ENCODE results near the gene KATNAL2.

KATNAL2 gene

GRCh38 chr18:47110492-47111274, 193.3 kb downstream of the KATNAL2 start:
- in situ Hi-C loops (cut with MboI; ENCODE audit: low sequenced_read_pairs) = no loop called here

DNA sequence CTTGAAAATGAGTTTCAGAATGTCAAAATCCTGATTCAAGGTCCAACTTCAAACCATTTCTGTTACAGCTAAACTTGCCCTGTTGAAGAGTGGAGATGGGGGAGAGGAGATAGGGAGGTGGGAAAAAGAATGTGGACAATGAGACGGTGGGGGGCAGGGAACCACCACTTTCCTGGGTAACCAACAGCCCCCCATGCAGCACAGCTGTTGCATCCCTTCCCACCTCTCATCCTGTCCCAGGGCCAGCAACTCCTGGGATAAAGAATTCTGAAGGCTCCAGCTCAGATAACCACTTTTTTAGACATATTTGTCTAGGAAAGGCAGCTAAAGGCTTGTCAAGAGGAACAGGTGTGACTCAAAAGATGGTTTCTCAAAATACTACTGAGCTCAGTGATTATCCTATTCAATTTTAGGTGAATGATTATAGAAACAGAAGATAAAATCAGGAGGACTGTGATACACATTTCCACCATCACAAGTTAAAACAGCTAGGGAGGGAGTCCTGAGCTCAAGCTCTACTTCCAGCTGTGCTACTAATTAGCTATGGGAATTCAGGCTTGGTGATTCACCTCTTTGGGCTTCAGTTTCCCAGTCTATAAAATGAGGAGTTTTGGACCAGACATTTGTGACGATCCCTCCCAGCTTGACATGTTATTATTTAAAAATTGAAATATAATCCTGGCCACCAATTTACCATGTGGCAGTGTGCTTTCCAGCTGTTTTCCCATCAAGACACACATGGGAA, 196.6 kb downstream of the KATNAL2 start:
- in situ Hi-C loops (cut with MboI; ENCODE audit: low sequenced_read_pairs) = no loop called here

DNA sequence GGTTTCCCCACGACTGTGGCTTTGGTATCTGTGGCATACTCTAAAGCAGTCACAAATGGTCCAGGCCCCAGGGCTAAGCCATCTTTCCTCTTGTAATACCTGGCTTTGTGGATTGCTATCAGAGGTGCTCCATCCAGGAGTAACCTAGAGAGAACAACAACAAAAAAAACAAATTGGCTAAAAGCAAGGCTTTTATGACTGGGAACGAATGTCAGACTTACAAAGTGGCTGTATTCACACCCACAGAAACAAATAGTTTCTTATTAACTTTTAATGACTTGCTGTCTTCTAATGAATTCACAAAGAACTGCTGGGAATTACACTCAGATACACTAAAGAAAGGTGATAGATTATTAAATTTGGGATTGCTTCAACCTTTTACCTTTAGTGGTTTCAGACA, 197.8 kb downstream of the KATNAL2 start:
- in situ Hi-C loops (cut with MboI; ENCODE audit: low sequenced_read_pairs) = no loop called here

- in situ Hi-C loops (cut with MboI; ENCODE audit: low sequenced_read_pairs) = no loop called here
Observed at GRCh38 chr18:47118981-47119380, 201.6 kb downstream of the KATNAL2 start.

GRCh38 chr18:47120428-47120827, 203.0 kb downstream of the KATNAL2 start:
- in situ Hi-C loops (cut with MboI; ENCODE audit: low sequenced_read_pairs) = no loop called here

DNA sequence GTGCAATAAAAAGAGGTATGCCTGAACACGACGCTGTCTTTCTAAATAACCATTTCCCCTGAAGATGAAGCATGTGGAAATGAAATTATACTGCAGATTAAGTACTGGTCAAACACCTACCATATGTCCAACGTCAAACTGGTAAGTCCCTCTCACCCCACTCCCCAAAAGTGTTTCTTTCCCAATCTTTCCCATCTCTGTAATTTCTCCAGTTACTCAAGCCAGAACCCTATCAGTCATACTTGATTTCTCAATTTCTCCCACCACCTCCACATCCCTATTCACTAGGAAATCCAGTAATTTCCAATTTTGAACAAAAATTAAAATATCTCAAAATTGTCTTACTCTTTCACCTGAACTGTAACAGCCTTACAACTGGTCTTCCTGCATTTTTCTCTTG, 203.7 kb downstream of the KATNAL2 start:
- in situ Hi-C loops (cut with MboI; ENCODE audit: low sequenced_read_pairs) = no loop called here

DNA sequence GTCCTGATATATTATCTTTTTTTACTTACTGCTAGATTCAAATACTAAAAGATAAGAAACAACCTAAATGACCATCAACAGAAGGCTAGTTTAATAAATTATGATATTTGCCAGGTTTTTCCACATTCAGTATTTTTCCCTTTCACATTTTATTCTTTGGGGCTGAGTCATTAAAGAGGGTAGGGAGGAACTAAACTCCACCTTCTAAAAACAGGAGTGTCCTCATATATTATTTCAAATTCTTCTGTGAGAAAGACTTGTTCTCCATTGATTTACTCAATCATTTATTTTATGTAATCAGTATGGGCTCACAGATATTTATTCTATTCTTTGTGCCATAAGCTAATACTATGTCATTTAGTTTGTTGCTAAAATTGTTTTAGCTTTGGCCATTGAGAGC, 223.9 kb downstream of the KATNAL2 start:
- in situ Hi-C loops (cut with MboI; ENCODE audit: low sequenced_read_pairs) = no loop called here

GRCh38 chr18:47143153-47143552, 225.8 kb downstream of the KATNAL2 start:
- in situ Hi-C loops (cut with MboI; ENCODE audit: low sequenced_read_pairs) = no loop called here

- in situ Hi-C loops (cut with MboI; ENCODE audit: low sequenced_read_pairs) = no loop called here
Observed at GRCh38 chr18:47143899-47144485, 226.6 kb downstream of the KATNAL2 start.

GRCh38 chr18:47146206-47146605, 228.8 kb downstream of the KATNAL2 start:
- in situ Hi-C loops (cut with MboI; ENCODE audit: low sequenced_read_pairs) = no loop called here

- in situ Hi-C loops (cut with MboI; ENCODE audit: low sequenced_read_pairs) = no loop called here
Observed at GRCh38 chr18:47149457-47150028, 232.1 kb downstream of the KATNAL2 start.

DNA sequence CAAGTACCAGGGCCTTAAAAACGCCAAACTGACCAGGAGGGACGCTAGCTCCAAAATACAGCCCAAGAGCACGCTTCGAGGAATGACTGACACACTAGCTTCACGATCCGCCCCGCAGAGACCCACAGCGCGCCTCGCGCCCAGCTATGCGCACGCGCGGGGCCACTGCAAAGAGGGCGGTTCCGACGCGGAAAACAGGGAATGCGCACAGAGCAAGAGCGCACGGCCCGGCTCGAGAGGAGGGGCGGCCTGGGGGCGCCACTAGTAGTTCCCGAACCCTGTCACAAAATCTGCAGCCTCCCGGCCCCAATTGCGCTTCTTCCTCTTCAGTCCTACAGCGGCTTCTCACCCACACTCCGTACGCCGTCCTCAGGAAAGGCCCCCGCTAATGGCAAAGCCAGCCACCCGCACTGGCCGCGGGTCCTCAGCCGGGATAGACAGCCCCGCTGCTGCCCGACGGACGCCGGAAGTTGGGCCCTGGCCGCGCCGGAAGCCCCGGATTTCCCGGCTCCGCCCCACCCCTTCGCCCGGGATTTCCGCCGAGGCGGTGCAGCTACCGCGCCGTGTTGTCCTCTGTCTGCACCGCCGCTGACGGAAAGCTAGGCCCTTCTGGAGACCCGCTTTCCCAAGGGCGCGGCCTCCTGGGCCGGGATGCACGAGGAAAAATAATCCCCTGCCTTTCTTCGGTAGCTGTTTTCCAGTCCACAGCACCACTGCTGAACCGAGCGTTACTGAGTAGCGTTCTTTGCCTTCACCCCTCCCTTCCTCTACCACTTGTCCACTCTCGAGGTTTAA, 232.8 kb downstream of the KATNAL2 start, which contains the start of gene HDHD2:
Gene HDHD2, minus strand, starts transcription at position 472 of the 795 bp plus-strand sequence. CDS start 14,061 bp downstream, outside the sequence.
- in situ Hi-C loops (cut with MboI; ENCODE audit: low sequenced_read_pairs) = no loop called here

- in situ Hi-C loops (cut with MboI; ENCODE audit: low sequenced_read_pairs) = no loop called here
Observed at GRCh38 chr18:47150824-47151366, 233.5 kb downstream of the KATNAL2 start.

DNA sequence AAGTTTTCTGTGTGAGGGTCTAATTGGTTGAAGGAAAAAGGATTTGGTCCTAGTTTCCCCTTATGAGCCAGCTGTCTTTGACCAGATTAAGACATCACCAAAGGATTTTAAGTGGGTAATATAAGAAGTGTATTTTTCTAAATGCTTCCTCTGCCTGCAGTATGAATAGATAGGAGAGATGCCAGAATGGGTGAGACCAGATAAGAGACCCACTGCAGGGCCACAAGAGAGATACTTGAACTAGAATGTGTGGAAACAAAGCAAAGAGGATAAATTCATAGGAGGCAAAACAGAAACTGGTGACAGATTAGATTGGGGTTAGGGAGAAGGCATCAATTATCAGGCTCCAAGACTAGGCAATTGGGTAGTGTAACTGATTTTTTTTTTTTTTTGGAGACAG, 234.0 kb downstream of the KATNAL2 start:
- in situ Hi-C loops (cut with MboI; ENCODE audit: low sequenced_read_pairs) = no loop called here
